ENCODE data around the gene ELL. TPM values are rescaled to one million over a fixed set of nuclear protein-coding genes. Genes with fewer than 3 reads are reported as not detected.

Gene ELL
- total and polyA plus RNA-seq, 9 of the 15 experiments (the other 6 are each of a cell fraction or from before 2014, with no cell fraction given) = 0.24 to 22.5 (median 4.1) TPM

GRCh38 chr19:18424890-18425514 is 96.9 kb downstream of the ELL start:
- DNase-seq (ENCODE audit: extremely low read depth in 1 of 4, low spot score in 3 of 4) = no peak
- peaks cover 80% of the 10 kb centered on the region for H3K79me2 ChIP-seq (ENCODE audit: control insufficient read depth, insufficient read depth, low read length)
- POLR2A ChIA-PET = interaction anchor here (0.6 to 1.0 kb wide), 4 partner anchors 9 to 145 kb away, joined by 3 to 5 read pairs (median 4); no protein-coding TSS in a partner anchor

More at GRCh38 chr19:18424890-18425514, 96.9 kb downstream of the ELL start:
- peaks cover 62% of the 10 kb centered on the region; the same call in 2 of the 3 replicates for H3K36me3 ChIP-seq (ENCODE audit: control insufficient read depth, insufficient read depth, low read length)
- CTCF ChIA-PET (ENCODE audit: low intra/inter-chr PET ratio) = no interaction called here
- H3K4me1 ChIP-seq (replicated peaks in 1 of 2; ENCODE audit: control insufficient read depth in 2 of 2, insufficient read depth in 2 of 2, low read length in 2 of 2) = peaks cover 33 to 98% of the 10 kb centered on the region in 2 experiments
- peaks cover 23% of the 10 kb centered on the region for H4K20me1 ChIP-seq (replicated peaks; ENCODE audit: control insufficient read depth, insufficient read depth, low read length)
- TF ChIP-seq HES1 (IDR thresholded peaks at IDR 0.05; ENCODE audit: low read depth) (no peak), RBFOX2 (IDR thresholded peaks at IDR 0.05; ENCODE audit: low read depth, low read length) (peak; percentile 44), EGR1 (conservative IDR thresholded peaks at IDR 0.05) (0 out of 2 replicates have a peak, but pooled peaks have one; percentile 14), TEAD1 (CRISPR knock-in tag; IDR thresholded peaks at IDR 0.05) (no peak), RBM15 (IDR thresholded peaks at IDR 0.05; ENCODE audit: insufficient read depth, low read length) (no peak), NFE2 (IDR thresholded peaks at IDR 0.05; ENCODE audit: low read depth) (no peak), SMARCA5 (IDR thresholded peaks at IDR 0.05) (no peak)
- H3K9ac ChIP-seq (ENCODE audit: insufficient read depth in 1 of 2, low read depth in 2 of 2, low read length in 2 of 2) = peak overlapping the region in 1 of 2 experiments; percentile 56; a peak in 2 of 4 replicates
- H3K9me3 ChIP-seq (replicated peaks; ENCODE audit: control insufficient read depth, insufficient read depth, low read depth, low read length) = no peaks in the 10 kb centered on the region
- BruUV-seq (replicated peaks) = no TSS peak
- H3K27ac ChIP-seq (ENCODE audit: extremely low read depth, low read depth, low read length) = no peak overlapping the region
- intact Hi-C loops (cut with micrococcal nuclease) = no loop called here
- no peak overlapping the region for H2AFZ ChIP-seq (ENCODE audit: low read depth, low read length)
- H3K9me1 ChIP-seq (ENCODE audit: control insufficient read depth, insufficient read depth, low read length) = no peaks in the 10 kb centered on the region
- 86% methylated on average over 10 of the region's 17 CpGs for WGBS (ENCODE audit: insufficient coverage, low coverage, missing lambda C conversion rate)
- FAIRE-seq (no peak), ATAC-seq (no peak)
- no peaks in the 10 kb centered on the region for H3K27me3 ChIP-seq (ENCODE audit: control insufficient read depth in 2 of 2, insufficient read depth in 2 of 2, low read length in 2 of 2)
- in situ Hi-C loops (cut with MboI) = no loop called here
- no peak overlapping the region for H3K4me2 ChIP-seq (ENCODE audit: insufficient read depth, low read length)
- no peak overlapping the region for H3K4me3 ChIP-seq
